ENCODE results near the gene KDELR1.

The KDELR1 gene

DNA sequence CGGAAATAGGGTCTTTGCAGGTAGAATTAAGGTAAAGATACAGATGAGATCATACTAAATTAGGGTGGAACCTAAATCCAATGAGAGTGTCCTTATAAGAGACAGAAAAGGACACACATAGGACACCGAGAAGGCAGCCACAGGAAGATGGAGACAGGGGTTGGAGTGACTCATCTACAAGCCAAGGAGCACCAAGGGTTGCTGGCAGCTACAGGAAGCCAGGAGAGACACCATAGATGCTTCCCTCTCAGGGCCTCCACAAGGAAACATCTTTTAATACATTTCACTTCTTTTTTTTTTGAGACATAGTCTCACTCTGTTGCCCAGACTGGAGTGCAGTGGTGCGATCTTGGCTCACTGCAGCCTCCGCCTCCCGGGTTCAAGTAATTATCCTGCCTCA lies 37.7 kb downstream of the KDELR1 start:
- TF ChIP-seq POLR2A (IDR thresholded peaks at IDR 0.05; ENCODE audit: low read length) (no peak), GATA1 (IDR thresholded peaks at IDR 0.05; ENCODE audit: low read depth, low read length) (no peak)
- no peak for DNase-seq

DNA sequence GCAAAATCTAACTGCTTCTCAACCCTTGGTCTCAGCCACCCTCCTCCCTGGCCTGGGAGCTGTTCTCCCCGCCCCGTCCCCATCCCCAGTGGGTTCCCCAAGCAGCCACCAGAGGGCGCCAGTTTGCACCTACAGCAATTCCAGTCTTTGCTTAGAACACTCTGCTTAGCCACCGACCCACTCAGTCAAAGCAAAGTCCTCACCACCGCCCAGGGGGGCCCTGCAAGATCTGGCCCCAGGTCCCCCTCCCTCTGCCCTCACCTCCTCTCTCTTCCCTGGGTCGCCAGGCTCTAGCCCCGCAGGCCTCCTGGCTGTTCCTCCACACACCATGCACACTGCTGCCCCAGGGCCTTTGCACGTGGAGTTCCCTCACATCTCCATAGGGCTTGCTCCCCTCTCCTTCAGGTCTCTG lies 40.0 kb downstream of the KDELR1 start:
- no peak for TF ChIP-seq POLR2A (IDR thresholded peaks at IDR 0.05; ENCODE audit: low read length)
- no peak for TF ChIP-seq GATA1 (IDR thresholded peaks at IDR 0.05; ENCODE audit: low read depth, low read length)

DNA sequence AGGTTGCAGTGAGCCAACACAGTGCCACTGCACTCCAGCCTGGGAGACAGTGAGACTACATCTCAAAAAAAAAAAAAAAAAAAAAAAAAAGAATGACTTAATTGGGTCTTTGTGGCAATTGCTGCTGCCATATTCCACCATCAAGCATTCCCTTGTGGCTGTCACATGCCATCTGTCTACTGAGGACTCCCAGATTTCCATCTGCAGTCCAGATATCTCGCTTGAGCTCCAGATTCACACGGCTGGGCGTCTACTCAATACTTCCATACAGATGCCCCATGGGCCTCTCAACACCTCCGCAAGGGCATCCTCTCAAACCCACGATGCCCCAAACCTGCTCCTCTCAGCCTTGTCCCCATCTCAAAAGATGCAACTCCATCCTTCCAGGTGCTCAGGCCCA lies 40.5 kb downstream of the KDELR1 start:
- TF ChIP-seq POLR2A (IDR thresholded peaks at IDR 0.05; ENCODE audit: low read length), result no peak
- no peak for TF ChIP-seq GATA1 (IDR thresholded peaks at IDR 0.05; ENCODE audit: low read depth, low read length)
- no peak for DNase-seq

More for the DNA sequence above, 40.0 kb downstream of the KDELR1 start:
- peak; percentile 76 to 86 for DNase-seq

DNA sequence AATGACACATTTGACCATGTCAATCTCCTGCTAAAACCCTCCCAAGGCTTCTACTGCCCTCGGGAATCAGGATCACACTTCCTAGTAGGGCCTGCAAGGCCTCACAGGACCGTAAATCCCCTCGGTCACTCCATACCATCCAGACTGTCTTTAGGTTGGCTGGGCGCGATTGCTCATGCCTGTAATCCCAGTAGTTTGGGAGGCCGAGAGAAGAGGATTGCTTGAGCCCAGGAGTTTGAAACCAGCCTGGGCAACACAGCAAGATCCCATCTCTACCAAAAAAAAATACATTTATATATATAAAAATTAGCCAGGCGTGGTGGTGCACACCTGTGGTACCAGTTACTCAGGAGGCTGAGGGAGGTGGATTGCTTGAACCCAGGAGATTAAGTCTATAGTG lies 42.6 kb downstream of the KDELR1 start:
- DNase-seq, result no peak
- no peak for TF ChIP-seq POLR2A (IDR thresholded peaks at IDR 0.05; ENCODE audit: low read length)
- no peak for TF ChIP-seq GATA1 (IDR thresholded peaks at IDR 0.05; ENCODE audit: low read depth, low read length)

DNA sequence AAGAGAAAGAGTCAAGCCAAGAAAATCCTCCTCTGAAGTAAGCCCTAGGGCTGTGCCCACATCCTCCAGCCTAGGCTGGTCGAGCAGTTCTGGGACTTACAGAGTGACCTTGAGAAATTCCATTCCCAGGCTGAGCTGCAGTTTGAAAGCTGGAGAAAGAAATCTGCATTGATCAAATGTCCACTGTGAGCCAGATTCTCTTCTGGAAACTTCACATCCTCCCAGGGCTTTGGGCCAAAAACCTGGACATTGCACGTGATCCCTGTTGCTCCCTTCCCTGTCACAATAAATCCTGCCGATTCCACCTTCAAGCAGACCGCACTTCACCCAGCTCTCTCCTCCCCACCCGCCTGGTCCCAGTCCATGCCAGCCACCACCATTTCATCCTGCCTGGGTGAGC lies 43.3 kb downstream of the KDELR1 start:
- TF ChIP-seq POLR2A (IDR thresholded peaks at IDR 0.05; ENCODE audit: low read length) (no peak), GATA1 (IDR thresholded peaks at IDR 0.05; ENCODE audit: low read depth, low read length) (no peak)
- no peak for DNase-seq

DNA sequence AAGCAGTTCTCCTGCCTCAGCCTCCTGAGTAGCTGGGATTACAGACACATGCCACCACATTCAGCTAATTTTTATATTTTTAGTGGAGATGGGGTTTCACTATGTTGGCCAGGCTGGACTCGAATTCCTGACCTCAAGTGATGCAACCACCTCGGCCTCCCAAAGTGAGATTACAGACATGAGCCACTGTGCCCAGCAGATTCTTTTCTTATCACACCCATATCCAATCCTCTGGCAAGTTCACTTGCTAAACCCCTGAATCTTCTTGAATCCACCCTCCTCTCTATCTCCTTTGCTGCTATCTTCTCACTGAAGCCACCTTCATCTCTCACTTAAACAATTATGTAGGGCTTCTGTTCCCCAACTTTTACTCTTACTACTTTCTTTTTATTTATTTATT lies 45.2 kb downstream of the KDELR1 start:
- DNase-seq, result peak; percentile 47 to 76
- TF ChIP-seq POLR2A (IDR thresholded peaks at IDR 0.05; ENCODE audit: low read length) (no peak), GATA1 (IDR thresholded peaks at IDR 0.05; ENCODE audit: low read depth, low read length) (no peak)

DNA sequence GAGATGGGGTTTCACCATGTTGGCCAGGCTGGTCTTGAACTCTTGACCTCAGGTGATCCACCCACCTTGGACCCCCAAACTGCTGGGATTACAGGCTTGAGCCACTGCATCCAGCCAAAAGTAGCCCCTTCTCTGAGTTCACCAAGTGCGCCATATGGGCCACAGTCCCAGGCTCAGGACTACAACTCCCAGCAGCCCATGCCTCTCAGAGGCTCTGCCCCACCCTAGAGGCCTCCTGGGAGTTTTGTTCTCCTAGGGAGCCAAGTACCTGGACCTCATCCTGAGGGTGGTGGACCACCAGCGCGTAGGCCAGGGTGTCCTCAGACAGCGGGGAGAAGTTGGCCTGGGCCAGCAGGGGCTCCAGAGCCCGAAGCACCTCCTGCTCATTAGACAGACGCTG lies 46.5 kb downstream of the KDELR1 start:
- TF ChIP-seq GATA1 (IDR thresholded peaks at IDR 0.05; ENCODE audit: low read depth, low read length), result no peak
- no peak for TF ChIP-seq POLR2A (IDR thresholded peaks at IDR 0.05; ENCODE audit: low read length)
- no peak for DNase-seq

DNA sequence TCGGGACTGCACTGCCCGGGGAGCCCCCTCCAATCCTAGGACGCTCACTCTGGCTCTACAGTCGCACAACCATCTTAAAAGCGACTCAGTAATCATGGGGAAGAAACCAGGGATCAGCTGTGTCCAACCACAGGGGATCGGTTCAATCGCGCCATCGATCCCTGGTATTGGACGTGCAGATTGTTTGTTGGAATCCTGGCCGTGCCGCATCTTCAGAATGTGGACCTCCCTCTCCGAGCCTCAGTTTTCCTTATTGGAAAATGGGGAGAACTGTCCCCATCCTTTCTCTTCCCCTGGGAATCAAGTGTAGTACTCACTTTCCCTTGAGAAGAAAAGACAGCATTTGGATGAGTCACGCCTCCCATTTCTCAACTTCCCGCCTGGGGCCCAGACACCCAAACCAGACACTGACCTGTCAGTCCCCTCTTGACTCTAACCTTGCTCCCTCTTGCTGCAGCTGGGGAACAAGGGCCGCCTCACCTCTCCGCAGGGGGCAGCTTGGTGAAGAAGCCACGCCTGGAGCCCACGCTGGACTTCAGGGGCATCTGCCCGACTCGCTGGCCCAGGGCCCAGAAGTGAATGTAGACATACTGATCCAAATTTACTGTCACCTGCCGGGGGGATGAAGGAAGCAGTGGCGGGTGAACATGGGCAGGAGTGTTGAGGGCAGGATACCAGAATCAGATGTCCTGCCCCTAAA lies 48.4 kb downstream of the KDELR1 start:
- no peak for DNase-seq
- TF ChIP-seq GATA1 (IDR thresholded peaks at IDR 0.05; ENCODE audit: low read depth, low read length), result no peak
- no peak for TF ChIP-seq POLR2A (IDR thresholded peaks at IDR 0.05; ENCODE audit: low read length)

DNA sequence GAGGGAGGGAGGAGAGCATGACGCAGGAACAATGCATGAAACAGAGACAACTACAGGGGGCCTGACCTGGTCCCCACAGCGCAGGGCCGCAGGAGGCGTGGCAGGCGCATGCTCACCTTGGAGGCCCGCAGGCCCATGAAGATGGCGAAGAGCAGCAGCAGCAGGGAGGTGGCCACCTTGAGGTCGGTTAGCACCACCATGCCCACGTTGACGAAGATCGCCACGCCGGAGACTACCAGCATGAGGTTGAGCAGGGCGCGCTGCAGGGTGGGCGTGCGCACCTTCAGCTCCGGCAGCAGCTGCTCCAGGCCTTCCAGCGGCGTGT lies 49.0 kb downstream of the KDELR1 start:
- TF ChIP-seq GATA1 (IDR thresholded peaks at IDR 0.05; ENCODE audit: low read depth, low read length), result no peak
- no peak for DNase-seq

DNA sequence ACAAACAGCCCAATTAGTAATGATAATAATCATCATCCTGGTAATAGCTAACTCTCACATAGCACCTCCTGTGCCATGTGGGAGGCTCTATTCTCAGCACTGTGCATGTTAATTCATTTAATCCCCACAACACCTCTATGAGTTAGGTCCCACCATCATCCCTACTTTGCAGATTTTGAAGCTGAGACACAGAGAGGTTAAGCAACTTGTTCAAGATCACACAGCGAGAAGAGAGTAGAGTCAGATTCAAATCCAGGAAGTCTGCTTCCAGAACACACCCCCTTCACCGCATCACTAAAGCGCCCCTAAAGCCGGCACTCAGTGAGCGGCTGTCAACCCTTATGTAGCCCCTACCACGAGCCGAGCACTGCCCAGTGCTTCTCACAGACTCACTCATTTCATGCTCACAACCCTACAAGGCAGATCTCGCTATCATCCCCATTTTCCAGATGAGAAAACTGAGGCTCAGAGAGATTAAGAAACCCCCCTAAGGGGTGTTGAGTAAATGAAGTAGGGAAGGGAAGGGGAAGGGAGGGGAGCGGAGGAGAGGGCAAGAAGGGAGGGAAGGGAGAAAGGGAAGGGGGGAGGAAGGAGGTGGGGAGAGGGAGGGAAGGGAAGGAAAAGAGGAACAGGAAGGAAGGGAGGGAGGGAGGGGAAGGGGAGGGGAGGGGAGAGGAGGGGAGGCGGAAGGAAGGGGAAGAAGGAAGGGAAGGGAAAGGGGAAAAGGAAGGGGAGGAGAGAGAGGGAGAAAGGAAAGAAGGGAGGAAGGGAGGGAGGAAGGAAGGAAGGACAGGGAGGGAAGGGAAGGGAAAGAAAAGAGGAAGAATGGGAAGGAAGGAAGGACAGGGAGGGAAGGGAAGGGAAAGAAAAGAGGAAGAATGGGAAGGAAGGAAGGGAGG lies 49.6 kb downstream of the KDELR1 start:
- no peak for TF ChIP-seq GATA1 (IDR thresholded peaks at IDR 0.05; ENCODE audit: low read depth, low read length)
- no peak for TF ChIP-seq POLR2A (IDR thresholded peaks at IDR 0.05; ENCODE audit: low read length)
- no peak for DNase-seq

DNA sequence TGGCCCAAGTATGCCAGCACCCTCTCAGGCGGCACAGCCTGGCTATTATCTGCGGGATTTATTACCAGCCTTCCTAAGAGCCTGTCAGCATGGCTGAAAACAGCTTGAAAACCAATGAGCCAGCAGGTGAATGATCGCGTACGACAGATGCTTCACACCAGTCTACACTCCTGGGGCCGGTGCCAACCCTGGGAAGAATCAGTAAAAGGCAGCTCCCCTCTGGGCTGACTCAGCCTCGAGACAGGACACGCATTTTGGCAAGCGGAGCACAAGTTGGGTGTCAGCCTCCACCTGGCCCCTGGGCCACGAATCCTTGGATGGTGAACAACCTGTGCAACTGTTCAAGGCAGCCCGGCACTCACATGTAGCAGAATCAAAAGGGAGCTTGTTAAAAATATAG lies 50.4 kb downstream of the KDELR1 start:
- DNase-seq, result no peak
- TF ChIP-seq POLR2A (IDR thresholded peaks at IDR 0.05; ENCODE audit: low read length) (no peak), GATA1 (IDR thresholded peaks at IDR 0.05; ENCODE audit: low read depth, low read length) (no peak)

DNA sequence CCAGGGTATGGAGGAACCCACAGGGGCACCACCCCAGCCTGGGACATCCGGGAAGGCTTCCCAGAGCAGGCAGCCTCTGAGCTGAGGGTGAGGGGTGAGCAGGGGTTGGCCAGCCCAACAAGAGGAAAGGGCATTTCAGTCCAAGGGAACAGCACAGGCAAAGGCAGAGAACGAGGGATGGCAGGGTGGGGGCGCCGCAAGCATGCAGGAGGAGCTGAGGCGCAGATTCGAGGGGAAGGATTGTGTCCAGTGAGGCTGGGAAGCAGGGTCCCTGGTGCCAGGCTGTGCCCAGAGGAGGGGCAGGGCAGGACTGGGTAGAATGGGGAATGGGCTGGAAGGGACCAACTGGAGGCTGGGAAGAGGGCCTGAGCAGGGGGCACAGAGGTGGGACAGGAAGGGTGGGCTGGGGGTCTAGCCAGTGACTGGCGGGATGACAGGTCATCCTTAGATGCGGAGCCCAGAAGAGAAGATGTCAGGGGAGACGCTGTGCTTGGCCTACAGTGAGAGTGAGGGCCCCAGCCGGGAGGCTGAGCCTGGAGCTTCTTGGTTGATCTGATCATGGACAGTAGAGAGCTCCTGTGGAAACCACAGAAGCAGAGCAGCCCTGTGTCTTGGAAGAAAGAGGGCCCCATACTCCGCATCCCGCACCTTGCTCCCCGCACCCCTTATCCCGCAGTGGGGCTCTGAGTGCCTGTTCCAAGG lies 52.4 kb downstream of the KDELR1 start:
- TF ChIP-seq GATA1 (IDR thresholded peaks at IDR 0.05; ENCODE audit: low read depth, low read length) (no peak), POLR2A (IDR thresholded peaks at IDR 0.05; ENCODE audit: low read length) (no peak)

DNA sequence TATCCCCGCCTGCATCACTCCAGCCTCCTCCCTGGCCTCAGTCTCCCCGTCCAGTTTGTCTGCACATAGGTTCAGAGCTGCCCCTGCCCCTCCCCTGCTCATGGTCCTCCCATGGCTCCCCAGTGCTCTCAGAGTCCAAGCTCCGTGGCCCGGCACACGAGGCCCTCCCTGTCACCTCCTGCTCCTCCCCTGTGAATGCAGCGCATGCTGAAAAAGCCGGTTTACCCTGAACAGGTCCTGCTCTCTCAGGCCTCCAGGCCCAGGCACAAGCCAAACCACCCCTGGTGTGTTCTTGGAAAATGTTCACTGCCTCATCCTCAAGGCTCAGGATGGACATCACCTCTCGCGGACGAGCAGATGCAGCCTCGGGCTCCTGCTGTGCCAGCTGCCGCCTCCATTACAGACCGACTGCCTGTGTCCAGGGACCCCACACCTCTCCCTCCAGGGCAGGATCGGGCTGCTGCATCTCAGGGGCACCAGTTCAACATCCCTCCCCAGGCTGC lies 53.0 kb downstream of the KDELR1 start:
- TF ChIP-seq POLR2A (IDR thresholded peaks at IDR 0.05; ENCODE audit: low read length), result no peak
- no peak for TF ChIP-seq GATA1 (IDR thresholded peaks at IDR 0.05; ENCODE audit: low read depth, low read length)
- DNase-seq, result no peak

More for the DNA sequence above, 52.4 kb downstream of the KDELR1 start:
- DNase-seq, result no peak

Measured in erythroblast (primary cell).